GM21447 (cell line): ENCODE results near the gene CDAN1.

Source experiments
- ATAC-seq: cut with Tn5 transposase; IDR thresholded peaks from one replicate; pipeline ENCODE4 v1.9.1; 2021; ENCODE audit not compliant: unreplicated experiment

The CDAN1 gene

GRCh38 chr15:42675021-42675420 lies 61.9 kb downstream of the CDAN1 start:
- no peak for ATAC-seq

- ATAC-seq: no peak
Measured at GRCh38 chr15:42674472-42674871, 62.5 kb downstream of the CDAN1 start.
